Stimulated activated CD4-positive, alpha-beta T cell treated with anti-CD3 and anti-CD28 coated beads, TNF-alpha, amount 100 ng/mL, for 24 hours (primary cell): ENCODE measurements around the gene WDR44.
"Not testable (repeated sequence)": the region's sequence is repeated elsewhere in the genome, so short reads cannot be mapped to it uniquely, and the experiment has no call there.

ENCODE experiments used
- DNase-seq, 3 experiments: peaks; one replicate each; pipeline ENCODE4 v3.0.0-alpha.2; 2020; ENCODE audit warnings: low read depth in 3 of 3

WDR44 gene

DNA sequence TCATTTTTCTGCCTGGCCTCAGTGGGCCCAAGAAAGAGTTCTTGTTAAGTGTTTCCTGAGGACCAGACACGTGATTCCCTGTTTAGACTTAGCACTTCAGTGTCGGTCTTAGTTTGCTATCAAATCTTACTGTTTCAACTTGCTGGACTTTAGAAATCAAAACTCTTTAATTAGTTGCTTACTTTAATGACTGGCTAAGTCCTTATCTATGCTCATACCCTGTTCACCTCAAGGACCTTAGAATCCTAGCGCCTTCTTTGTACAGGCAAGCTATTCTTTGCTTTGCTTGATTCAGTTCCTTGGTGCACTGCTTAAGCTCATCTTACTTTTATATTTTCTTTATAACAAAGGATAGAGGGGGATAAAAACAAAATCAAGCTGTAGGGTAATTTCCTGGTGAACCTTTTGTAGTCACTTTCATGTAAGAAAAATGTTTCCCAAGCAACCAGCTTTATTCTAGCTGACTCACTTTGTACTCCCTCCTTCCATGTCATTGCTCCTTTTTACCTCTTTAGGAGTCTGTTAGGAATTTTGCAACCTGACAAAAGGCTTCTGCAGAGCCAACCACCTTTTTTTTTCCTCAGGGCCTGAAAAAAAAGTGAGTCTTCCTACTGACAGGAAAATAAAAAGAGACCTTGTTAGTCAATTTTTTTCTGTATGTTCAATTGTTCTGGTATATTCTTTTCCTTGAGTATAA, 14.7 kb downstream of the WDR44 start:
- DNase-seq: no peak

DNA sequence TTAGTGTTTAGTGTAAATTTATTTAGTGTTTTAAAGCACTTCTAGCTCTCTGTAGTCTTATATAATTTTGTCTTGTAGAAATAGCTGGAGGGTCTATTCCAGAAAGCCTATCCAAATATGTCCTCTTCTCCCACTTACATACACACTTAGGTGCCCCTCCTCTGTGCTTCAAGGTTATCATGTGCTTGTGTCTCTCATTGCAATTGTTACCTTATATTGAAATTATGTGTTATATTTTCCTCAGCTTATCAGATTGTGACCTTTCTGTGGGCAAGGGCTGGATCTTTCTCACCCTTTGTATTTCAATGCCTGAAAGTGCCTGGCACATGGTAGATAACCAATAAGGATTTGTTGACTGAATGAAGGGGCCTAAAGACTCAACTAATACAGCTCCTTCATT, 18.4 kb downstream of the WDR44 start:
- no peak for DNase-seq

DNA sequence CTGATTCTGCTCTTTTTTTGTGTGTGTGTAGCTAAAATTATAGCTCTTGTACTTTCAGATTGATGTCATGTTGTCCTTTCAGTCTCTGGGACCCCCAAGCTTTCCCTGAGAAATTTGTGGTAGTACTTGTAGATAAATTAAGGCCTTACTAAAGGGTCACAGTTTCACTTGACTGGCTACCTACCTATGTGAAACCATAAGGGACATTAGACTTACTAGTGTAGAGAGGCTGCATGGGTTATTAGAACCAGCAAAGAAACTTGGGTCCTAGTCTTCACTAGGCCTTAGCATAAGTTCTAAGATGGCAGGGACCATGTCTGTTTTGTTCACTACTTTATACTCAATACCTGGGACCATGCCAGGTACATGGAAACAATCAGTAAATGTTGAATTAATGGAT, 21.4 kb downstream of the WDR44 start:
- DNase-seq: no peak

DNA sequence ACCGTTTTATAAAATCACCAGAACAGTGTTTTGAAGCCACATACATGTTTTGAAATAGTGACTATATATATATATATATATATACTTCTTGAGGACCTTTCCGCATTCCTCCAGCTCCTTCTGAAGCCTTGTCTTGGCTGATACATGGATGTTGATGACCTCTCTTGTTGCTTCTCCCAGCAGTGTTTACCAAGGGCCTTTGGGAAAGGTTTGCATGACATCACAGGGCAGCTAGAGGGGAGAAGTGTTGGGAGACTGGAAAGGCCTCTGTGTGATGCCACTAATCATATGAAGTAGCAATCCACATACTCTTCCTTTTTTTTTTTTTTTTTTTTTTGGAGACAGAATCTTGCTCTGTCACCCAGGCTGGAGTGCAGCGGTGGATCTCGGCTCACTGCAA, 22.5 kb downstream of the WDR44 start:
- DNase-seq: no peak

DNA sequence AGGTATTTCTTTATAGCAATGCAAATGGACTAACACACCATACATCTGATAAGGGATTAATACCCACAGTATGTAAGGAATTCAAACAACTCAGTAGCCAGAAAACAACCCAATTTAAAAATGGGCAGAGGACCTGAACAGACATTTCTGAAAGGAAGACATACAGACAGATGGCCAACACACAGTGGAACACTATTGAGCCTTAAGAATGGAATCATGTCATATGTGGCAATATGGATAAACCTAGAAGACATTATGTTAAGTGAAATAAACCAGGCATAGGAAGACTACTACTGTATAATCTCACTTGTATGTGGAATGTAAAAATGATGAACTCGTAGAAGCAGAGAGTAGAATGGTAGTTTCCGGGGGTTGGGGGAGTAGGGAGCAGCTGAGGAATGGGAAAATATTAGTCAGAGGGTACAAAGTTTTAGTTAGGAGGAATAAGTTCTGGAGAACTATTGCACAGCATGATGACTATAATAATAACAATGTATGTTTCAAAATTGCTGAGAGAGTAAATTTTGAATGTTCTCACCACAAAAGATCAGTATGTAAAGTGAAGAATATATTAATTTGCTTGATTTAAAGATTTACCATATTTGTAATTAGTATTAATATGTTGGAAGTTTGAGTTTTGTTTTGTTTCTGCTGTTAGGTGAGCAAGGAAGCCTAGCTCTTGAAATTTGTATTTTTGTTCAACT, 25.2 kb downstream of the WDR44 start:
- no peak for DNase-seq

DNA sequence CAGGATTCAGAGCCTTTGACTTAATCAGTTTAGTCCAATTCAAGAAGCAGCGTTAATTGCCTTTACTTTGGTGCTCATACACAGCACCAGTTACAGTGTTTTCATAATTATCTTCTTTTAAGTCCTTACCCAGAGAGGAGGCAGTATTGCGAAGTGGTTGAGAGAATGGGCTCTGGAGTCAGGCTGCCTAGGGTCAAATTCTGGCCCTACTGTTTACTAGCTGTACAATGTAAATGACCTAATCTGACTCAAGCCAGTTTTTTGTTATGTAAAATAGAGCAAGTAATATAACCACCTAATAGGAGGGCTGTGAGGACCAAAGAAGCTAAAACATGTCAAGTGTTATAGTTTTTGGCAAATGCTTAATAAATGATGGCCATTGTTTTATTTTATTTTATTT, 27.6 kb downstream of the WDR44 start:
- no peak for DNase-seq

DNA sequence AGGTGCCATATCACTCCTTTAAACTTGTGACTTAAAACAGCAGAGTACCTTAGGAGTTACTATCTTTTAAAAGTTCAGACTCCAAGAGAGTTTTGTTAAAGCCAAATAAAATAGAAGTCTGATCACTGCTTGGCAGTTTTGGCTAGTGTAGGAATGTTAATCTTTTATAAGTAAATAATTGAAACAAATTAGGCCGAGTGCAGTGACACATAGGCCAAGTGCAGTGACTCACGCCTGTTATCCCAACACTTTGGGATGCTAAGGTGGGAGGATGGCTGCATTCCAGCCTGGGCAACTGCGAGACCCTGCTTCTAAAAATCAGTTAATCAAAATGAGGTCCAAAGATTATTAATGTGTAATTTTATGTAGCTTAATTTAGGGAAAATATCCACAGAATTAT, 37.2 kb downstream of the WDR44 start:
- no peak for DNase-seq

DNA sequence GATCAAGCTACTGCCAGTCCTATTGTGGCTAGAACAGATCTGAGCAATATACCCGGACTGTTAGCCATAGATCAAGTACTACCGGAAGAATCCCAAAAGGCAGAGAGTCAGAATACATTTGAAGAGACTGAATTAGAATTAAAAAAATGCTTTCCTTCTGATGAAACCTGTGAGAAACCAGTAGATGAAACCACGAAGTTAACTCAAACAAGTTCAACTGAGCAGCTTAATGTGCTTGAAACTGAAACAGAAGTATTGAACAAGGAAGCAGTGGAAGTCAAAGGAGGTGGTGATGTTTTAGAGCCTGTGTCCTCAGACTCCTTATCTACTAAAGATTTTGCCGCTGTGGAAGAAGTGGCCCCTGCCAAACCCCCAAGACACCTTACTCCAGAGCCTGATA, 46.8 kb downstream of the WDR44 start:
- no peak for DNase-seq

DNA sequence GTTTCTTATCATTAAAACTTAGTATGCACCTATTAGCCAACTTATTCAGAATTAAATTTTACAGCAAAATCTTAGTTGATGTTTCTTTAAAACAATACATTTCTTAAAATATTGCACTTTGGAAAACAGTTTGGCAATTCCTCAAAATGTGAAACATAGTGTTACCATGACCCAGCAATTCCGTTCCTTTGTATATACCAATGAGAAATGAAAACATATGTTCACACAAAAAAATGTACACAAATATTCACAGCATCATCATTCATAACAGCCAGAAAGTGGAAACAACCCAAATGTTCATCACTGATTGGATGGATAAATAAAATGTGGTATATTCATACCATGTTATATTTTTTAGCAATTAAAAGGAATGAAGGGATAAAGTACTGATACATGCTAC, 50.2 kb downstream of the WDR44 start:
- no peak for DNase-seq

DNA sequence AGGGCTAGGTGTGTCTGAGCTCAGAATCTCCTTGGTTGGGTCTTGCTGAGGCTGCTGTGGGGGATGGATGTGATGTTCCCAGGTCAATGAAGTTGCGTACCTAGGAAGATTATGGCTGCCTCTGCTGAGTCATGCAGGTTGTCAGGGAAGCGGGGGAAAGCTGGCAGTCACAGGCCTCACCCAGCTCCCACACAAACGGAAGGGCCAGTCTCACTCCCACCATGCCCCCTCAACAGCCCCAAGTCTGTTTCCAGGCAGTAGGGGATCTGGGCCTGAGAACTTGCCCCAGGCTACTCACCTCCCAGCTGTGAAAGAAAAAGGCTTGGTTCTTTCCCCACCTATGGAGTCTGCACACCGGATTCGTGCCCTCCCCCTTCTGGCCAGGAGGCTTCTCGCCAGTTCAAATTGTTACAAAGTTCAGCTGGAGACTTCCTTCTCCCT, 72.9 kb downstream of the WDR44 start:
- DNase-seq: no peak

DNA sequence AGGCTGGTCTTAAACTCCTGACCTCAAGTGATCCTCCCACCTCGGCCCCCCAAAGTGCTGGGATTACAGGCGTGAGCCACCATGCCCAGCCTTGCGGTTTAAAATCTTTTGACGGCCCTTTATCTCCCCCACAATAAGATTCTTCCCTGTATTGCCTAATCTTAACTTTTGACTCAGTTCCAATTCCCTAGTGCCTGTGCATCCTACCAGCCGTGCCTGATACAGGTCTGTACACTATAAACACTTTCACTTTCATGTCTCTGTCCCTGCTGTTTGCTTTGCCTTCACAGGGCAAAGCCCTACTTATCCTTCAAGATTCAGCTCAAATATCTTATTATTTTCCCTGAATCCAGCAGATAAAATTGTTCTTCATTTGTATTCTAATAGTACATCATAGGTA, 74.6 kb downstream of the WDR44 start:
- DNase-seq: no peak

DNA sequence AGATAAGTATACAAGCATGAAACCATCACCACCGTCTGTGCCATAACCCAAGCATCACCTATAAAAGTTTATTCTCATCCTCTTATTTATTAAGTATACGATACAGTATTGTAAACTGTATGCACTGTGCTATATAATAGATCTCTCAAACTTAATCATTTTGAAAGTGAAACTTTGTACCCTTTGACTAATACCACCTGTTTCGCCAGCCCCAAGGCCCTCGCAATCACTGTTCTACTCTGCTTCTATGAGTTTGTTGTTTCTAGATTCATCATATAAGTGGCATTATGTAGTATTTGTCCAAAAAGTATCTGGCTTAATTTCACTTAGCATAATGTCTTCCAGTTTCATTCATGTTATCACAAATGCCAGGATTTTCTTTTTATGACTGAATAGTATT, 77.7 kb downstream of the WDR44 start:
- DNase-seq: peak in 1 of 3 experiments; percentile 4

DNA sequence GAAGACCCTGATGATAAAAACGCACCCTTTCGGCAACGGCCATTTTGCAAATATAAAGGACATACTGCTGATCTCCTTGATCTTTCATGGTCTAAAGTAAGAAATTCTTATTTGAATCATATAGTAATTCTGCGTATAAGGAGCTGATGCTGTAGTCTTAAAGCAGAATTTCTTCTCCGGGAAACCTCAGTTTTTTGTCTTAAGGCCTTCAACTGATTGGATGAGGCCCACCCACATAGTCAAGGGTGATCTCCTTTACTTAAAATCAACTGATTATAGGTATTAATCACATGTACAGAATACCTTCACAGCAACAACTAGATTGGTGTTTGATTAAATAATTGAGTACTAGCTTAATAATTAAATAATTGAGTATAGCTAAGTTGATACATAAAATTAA, 86.9 kb downstream of the WDR44 start:
- DNase-seq: no peak

DNA sequence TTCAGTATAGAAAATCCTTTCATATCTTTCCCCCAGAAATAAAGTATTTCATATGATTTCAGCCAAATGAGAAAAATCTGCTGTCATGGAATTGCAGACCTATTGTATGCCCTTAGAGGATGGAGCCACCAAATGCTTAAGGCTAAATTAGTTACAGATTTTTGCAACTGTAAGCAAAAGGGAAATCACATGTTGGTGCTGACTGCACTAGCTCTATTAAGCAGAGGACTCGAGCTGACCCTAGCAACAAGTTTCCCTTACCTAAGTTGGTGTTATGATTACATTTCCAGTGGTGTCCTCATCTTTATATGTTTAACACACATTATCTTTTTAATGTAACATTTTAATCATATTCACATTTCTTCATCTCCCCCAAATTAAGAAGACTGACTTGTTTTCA, 91.4 kb downstream of the WDR44 start:
- DNase-seq: no peak

DNA sequence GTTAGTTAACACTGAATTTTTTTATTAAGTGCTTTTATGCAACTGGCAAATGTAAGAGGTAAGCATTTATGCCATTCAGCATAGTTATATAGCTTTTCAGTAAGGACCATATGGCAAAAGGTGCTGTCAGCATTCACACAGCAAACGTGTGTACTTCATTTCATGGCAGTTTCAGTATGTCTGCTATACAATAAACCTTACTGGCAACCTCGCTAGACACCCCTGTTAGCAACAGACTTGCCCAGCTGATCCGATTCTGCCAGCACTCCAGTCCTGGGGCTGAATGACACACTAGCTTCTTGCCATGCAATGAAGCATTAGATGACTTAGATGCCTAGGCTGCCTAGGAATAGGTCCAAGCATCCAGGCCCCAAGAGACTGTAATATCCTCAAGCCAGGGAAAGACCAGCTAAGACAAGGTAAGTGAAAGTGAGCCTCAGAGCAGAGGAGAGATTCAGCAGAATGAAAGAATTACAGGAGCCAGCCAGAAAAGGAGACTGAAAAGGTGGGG, 102.4 kb downstream of the WDR44 start:
- DNase-seq: no peak

DNA sequence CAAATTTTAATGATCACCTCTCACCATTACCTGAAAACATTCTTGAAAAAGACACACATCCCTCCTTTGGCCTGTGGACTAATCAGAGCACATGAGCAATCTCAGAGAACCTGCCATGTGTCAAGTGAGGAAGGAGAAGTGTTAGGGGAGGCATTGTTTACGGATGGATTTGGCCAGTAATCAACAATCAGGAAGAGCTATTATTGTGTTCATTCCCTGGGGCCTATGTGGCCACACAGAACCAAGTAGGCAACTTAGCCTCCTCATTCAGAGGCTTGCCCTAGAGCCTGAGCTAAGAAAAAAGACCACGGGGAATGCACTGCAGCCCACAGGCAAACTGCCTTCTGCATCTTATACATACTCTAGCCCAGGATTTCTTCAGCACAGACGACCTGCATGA, 109.1 kb downstream of the WDR44 start:
- no peak for DNase-seq

DNA sequence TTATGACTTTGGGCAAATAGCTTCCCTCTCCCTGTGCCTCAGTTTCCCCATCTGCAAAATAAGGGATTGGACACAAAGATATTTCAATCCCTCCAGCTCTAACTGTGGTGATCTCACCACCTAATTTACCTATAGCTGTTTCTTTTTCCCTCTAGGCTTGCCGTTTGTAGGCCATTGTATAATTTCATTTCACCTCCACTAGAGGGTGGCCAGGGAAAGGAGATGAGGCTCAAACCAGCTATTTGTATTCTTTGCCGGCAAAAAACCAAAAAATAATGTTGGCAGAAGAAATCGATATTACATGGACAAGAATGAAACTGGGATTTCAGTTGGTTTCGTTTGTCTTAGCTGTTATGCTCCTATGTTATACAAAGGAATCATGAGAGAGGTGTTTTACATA, 113.6 kb downstream of the WDR44 start:
- no peak for DNase-seq

DNA sequence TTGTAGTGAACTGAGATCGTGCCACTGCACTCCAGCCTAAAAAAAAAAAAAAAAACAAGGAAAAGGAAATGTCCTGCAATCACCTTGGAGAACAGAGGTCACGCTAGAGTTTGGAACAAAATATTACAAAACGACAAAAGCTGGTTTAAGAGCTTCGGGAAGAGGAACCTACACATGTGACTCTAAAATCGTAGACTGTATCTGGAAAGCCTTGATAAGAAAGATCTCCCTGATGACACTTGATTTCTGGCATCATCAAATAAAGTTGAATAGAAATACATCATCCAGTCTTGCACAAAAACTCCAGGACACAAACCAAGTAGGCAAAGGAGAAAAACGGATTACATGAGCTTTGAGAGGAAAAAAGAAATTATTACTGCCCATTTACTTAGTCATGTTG, 118.6 kb downstream of the WDR44 start:
- DNase-seq: no peak

DNA sequence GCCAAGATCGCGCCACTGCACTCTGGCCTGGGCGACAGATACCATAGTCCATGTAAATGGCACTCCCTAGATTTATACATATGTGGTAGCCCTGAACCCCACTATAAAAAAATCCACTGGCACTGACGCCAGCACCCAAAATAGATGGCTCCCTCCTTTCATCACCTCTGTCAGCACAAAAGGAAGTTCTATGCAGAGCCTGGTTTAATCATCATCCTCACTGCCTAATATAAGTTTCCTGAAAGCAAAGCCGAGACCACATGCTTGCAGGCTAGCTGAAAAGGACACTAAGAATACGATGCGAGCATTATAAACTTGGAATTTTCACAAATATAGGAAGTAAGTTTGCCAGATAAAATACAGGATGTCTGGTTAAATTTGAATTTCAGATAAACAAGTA, 122.2 kb downstream of the WDR44 start:
- DNase-seq: no peak

DNA sequence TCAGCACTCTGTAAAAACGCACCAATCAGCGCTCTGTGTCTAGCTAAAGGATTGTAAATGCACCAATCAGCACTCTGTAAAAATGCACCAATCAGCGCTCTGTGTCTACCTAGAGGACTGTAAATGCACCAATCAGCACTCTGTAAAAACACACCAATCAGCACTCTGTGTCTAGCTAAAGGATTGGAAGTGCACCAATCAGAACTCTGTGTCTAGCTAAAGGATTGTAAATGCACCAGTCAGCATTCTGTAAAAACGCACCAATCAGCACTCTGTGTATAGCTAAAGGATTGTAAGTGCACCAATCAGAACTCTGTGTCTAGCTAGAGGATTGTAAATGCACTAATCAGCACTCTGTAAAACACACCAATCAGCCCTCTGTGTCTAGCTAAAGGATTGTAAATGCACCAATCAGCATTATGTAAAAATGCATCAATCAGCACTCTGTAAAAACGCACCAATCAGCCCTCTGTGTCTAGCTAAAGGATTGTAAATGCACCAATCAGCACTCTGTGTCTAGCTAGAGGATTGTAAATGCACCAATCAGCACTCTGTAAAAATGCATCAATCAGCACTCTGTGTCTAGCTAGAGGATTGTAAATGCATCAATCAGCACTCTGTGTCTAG, 124.9 kb downstream of the WDR44 start:
- DNase-seq: not testable (repeated sequence)

DNA sequence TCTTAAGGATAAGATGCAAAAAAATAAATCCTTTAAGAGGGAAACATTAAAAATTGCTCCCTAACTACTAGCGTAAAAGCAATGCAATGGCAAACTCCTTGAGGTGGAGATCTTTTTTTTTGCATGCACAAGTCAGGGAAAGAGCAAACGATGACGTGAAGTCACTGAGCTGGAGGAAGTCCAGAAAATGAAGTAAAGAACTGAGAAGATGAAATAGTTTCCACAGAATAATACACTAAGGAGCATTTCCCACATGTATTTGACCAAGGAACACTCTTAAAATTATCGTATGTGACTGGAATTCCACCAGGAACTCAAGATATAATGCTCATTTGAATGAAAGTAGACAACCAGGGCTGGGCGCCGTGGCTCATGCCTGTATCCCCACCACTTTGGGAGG, 128.7 kb downstream of the WDR44 start:
- no peak for DNase-seq

DNA sequence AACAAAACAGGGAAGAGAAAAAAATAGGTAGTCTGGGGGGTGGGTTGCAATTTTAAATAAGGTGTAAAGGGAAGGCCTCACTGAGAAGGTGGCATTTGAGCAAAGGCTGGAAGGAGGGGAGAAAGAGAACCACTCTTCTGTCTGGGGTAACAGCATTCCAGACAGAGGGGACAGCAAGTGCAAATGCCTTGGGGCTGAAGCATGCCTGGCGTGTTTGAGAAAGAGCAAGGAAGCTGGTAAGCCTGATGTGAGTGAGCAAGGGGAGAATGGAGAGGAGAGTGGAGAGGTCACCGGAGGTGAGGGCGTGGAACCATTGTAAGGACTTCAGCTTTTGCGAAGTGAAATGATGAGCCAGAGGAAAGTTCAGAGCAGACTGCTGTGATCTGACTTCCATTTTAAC, 130.0 kb downstream of the WDR44 start:
- DNase-seq: no peak

DNA sequence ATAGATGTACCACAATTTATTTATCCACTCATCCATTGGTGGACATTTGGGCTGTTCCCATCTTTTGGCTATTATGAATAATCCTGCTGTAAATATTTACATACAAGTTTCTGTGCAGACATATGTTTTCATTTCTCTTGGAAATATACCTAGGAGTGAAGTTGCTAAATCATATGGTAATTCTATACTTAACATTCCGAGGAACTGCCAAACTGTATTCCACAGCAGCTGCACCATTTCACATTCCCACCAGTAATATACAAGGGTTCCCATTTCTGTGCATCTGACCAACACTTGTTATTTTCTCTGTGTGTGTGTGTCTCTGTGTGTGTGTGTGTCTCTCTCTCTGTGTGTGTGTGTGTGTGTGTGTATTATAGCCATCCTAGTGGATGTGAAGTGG, 134.3 kb downstream of the WDR44 start:
- DNase-seq: no peak
